AG09309 (cell line): ENCODE measurements around the gene RBMS3.

Experiments used
- DNase-seq: peaks from one replicate; pipeline ENCODE4 v3.0.0-alpha.2; 2010; ENCODE audit warnings: low read depth
- H3K4me3 ChIP-seq: 2 replicates; pipeline ENCODE4 v1.5.1; 2011; ENCODE audit warnings: mild to moderate bottlenecking, low read depth, low read length, moderate library complexity; ENCODE audit not compliant: control insufficient read depth
- TF ChIP-seq, protein P1 (sequence below): IDR thresholded peaks from 2 replicates; pipeline ENCODE4 v1.5.1; 2011; ENCODE audit warnings: mild to moderate bottlenecking, low read depth, low read length, inconsistent platforms; ENCODE audit not compliant: insufficient read depth, control insufficient read depth; ENCODE audit errors: missing control alignments

The RBMS3 gene

DNA sequence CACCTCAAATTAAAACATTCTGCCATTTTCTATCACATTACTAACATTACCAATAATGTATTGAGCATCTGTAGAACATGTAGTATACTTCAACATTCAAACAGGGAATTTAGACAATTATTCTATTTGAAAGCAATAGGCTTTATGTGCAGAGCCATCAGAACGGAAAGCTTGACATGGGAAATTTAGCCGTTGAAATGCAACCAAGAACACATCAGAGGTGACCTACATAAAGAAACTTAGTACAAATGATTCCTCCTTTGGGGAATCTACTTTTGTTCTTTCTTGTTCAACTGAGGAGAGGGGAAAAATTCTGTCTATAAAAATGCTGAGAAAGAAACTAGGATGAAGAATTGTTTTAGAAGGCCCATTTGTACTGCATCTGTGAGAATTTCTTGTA is 38.6 kb upstream of the RBMS3 start:
- TF ChIP-seq, protein P1, sequence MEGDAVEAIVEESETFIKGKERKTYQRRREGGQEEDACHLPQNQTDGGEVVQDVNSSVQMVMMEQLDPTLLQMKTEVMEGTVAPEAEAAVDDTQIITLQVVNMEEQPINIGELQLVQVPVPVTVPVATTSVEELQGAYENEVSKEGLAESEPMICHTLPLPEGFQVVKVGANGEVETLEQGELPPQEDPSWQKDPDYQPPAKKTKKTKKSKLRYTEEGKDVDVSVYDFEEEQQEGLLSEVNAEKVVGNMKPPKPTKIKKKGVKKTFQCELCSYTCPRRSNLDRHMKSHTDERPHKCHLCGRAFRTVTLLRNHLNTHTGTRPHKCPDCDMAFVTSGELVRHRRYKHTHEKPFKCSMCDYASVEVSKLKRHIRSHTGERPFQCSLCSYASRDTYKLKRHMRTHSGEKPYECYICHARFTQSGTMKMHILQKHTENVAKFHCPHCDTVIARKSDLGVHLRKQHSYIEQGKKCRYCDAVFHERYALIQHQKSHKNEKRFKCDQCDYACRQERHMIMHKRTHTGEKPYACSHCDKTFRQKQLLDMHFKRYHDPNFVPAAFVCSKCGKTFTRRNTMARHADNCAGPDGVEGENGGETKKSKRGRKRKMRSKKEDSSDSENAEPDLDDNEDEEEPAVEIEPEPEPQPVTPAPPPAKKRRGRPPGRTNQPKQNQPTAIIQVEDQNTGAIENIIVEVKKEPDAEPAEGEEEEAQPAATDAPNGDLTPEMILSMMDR: no peak
- no peak overlapping the region for H3K4me3 ChIP-seq
- no peak for DNase-seq

DNA sequence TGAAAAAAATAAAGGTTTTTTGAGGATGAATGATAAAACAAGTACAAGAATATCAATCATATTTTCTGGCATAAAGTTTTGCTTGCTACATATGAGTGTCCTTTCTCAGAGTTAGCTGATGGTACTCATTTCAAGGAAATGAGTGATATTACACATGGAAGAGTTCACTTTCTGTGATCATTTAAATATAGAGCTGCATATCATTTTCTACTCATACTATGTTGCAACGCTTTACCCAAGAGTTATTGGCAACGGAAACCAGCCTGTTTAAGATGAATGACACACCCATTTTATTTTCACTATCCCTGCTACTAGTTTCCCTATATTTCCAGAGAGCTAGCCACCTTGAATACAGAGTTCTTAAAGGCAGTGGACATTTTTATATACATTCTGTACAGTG is 35.4 kb upstream of the RBMS3 start:
- DNase-seq: no peak
- no peak overlapping the region for H3K4me3 ChIP-seq
- TF ChIP-seq, protein P1: no peak

DNA sequence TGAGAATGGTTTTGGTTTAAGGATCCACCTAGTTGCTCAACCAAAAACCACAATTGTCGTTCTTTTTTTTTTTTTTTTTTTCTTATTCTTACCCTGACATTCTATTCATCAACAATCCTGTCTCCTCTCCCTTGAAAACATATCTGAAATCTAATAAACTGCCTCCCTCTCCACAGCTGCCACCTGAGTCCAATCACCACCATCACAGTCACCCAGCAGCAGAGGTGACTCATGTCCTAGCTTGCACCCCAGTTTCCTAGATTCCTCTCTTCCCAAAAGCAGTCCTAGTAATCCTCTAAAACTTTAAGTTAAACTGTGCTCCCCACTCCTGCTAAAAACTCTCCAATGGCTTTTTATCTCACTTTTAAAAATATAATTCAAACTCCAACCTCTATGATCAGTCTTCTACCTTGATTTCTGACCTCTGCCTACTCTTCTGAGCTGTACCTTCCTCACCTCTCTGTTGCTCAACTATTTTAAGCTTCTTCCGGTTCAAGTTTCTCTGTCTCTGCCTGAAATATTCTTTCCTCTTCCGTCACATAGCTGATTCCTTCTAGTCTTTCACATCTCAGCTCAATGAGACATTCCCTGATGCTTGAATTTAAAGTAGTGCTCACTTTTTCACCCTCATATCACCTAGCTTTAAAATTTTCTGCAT is 33.7 kb upstream of the RBMS3 start:
- TF ChIP-seq, protein P1: no peak
- DNase-seq: no peak
- no peak overlapping the region for H3K4me3 ChIP-seq

DNA sequence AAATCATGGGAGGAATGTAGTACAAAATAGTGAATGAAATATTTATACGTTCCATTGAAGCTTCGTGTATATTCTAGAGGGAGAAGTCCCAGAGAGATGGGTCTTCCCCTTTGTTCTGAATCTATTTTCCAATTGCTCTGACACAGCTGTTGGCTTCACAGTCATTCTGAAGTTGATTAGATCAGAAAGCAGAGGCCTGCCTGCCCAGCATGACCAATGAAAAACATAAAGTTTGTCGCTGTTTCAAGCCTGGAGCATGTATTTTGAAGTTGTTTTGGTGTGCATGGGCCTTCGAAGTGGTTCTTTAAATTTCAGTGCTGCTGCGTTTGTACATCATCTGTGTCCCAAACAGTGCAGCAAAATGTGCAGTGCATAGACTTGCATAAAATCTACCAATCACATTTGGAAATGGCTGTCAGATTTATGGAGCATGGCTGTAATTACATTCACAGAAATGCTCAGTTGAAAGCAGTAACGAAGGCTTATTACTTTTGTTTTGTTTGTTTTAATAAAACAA is 31.0 kb upstream of the RBMS3 start:
- no peak overlapping the region for H3K4me3 ChIP-seq
- TF ChIP-seq, protein P1: no peak
- no peak for DNase-seq

DNA sequence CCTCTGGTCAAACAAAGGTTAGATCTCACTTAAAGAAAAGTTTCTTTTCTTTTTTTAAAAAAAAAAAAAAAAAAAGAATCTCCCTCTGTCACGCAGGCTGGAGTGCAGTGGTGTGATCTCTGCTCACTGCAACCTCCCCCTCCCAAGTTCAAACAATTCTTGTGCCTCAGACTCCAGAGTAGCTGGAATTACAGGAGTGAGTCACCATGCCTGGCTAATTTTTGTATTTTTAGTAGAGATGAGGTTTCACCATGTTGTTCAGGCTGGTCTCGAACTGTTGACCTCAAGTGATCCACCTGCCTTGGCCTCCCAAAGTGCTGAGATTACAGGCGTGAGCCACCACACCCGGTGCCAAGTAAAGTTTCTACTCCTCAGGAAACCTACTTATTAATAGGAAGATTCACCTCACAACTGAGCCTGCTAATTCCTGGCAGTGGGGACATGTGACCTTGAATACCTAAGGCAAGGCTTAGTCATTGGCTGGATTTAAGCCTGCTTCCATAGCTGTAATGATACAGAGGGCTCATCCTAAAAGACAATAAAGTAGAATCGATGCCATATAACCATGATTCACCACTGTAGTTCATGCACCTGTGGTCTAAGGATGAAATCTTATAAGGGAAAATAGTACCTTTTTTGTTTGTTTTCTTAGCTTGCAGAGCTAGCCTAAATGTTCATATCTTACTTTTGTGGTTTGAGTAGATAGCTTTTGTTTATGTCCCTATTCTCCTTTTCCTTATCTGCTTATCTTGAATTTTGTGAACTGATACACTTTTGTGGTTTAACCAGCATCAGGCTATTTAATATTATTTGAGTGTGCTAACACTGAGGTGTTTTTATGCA is 24.8 kb upstream of the RBMS3 start:
- H3K4me3 ChIP-seq: no peak overlapping the region
- no peak for DNase-seq
- TF ChIP-seq, protein P1: no peak

DNA sequence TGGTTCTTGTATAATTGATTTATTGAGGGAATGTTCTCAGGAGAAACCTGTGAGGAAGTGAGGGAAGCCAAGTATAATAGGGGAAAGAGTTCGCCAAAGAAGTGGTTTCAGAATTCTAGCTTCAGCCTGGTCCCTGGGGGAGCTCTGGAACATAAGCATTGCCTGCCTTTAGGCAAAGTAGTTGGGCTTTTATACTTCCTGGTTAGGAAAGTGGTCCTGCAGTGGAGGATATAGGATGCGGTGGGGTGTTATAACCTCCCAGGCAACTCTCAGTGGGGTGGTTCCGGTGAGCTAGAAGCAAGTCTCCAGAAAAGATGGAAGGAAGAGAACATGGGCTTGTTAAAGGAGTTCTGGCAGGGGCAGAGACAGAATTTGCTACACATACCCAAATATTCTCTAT is 22.7 kb upstream of the RBMS3 start:
- H3K4me3 ChIP-seq: no peak overlapping the region
- no peak for DNase-seq
- TF ChIP-seq, protein P1: no peak
